Stimulated activated CD8-positive, alpha-beta memory T cell treated with anti-CD3 and anti-CD28 coated beads, Interleukin-12 subunit alpha, Interleukin-12 subunit beta, amount 100 ng/mL, for 4 hours (primary cell): Measurements from ENCODE around the gene ROMO1.
"Not testable (repeated sequence)": the region's sequence is repeated elsewhere in the genome, so short reads cannot be mapped to it uniquely, and the experiment has no call there.

ENCODE experiments used
- DNase-seq: peaks from one replicate; pipeline ENCODE4 v3.0.0-alpha.2; 2020; ENCODE audit warnings: low read depth

Gene ROMO1

DNA sequence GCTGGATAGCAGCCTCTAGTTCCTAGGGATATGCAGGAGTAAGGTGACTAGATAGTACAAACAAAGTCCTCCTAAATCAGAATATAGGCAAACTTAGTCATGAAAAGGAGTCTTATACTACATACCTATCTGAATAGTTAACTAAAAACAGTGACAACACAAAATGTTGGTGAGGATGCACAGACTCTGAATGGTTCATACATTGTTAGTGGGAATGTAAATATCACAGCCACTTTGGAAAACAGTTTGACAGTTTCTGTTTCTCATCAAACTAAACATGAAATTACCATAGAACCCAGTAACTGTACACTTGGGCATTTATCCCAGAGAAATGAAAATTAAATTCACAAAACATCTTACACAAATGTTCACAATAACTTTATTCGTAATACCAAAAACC, 17.2 kb upstream of the ROMO1 start:
- DNase-seq: no peak

GRCh38 chr20:35685368-35685767, 13.8 kb upstream of the ROMO1 start:
- not testable (repeated sequence) for DNase-seq

GRCh38 chr20:35686872-35687271, 12.3 kb upstream of the ROMO1 start:
- DNase-seq: not testable (repeated sequence)

GRCh38 chr20:35690265-35690664, 8.9 kb upstream of the ROMO1 start:
- DNase-seq: no peak

DNA sequence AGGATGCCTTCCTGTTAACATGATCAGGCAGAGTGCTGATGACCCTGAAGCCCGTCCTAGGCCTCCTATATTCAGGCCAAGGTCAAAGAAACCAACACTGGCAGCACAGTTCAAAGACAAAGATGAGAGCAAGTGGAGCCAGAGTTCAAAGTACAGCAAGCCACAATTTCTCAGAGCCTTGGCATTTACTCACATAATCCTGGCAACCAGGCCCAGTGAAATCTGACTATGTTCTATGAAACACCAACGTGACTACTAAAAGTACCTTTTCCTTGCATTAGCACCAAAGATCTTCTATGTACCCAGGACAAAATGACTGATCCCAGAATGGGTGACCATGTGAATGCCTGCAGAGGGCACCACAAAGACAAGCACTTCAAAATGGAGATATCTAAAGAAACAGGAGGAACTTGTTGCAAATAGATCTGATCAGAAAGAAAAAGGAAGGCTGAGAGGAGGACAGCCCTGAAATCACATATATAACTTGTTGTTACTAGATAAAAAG, 3.9 kb upstream of the ROMO1 start:
- DNase-seq: no peak

- DNase-seq: no peak
Observed at GRCh38 chr20:35695978-35696377, 3.2 kb upstream of the ROMO1 start.

- DNase-seq: no peak
Observed at GRCh38 chr20:35697696-35698297, 1.4 kb upstream of the ROMO1 start.

DNA sequence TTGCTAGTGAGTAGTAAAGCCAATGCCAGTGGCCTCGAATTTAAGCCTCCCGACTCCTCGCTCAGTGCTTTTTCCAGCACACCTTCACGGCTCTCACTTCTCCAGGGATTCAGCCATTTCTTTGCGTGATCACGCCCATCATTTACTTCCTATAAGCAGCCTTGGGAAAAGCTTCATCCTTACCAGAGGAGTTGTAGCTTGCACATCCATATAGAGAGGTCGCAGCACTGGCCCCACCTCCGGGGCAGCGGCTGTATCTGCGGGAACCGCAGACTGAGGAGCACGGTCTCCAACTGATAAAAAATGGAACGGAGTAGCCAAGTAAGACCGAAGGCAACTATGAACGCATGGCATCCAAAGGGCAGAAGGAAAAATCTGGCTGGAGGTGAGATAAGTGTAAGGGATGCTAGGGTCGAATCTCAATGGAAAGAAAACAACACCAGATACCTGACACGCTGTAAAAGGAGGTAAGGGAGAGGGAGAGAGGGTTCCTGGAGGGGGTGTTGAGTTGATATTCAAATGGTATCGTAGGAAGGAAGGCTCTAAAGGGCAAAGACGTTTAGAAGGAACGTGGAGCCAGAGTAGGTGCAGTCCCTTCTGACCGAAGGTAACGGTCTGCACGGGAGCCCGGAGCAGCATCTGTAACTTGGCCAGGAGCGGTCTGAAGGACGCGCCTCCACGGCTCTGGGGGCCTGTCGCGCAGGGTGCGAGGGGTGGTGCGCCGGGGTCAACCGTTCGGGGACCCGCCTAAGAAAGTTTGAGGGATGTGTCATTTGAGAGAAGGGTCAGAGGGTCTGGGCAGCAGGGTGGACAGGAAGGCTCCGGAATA, 693 bp upstream of the ROMO1 start:
- no peak for DNase-seq

DNA sequence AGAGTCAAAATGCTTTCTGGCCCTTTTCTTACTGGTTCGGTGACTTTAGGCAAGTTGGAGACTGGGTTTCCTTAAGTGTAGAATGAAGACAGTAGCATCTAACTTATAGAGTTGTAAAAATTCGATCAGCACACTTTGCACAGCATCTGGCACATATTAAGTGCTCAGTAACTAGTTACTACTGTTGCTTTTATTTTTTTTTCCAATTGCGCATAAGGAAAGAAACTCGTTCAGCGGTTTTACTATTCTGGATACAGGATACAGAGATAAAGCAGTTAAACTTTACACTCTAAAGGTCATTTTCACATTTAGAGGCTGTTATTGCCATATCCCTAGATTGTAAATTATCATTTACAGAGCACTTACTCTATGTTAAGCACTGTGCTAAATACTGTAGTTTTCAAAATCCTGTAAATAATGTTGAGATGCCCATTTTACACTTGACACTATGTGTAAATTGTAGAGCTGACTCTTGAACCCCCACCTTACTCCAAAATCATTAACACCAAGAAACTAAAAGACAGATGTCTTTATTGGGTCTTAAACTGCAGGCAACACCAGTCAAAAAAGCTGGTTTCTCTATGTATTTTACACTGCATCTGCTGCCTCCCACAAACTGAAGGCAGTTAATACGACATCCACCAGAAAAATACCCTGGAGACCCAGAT, 886 bp downstream of the ROMO1 start:
- DNase-seq: no peak

DNA sequence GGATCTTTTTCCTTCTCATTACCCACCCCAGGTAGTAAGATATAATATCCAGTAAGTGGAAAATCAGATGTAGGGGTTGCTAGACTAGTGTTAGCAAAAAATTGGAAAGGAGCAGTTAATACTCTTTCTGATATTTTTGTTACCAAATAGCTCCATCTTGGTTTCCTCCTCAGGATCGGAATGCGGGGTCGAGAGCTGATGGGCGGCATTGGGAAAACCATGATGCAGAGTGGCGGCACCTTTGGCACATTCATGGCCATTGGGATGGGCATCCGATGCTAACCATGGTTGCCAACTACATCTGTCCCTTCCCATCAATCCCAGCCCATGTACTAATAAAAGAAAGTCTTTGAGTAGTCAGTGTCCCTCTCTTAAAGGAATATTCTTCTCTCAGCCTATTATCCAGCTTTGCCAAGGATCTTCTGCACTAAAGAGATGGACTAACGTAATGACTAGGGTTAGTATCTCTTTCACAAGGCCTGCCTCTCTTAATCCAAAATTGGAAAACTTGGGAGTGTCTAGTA, 1.5 kb downstream of the ROMO1 start:
- no peak for DNase-seq

- DNase-seq: no peak
Observed at GRCh38 chr20:35702051-35702823, 3.0 kb downstream of the ROMO1 start.

GRCh38 chr20:35702824-35703695, 3.9 kb downstream of the ROMO1 start:
- DNase-seq: no peak

DNA sequence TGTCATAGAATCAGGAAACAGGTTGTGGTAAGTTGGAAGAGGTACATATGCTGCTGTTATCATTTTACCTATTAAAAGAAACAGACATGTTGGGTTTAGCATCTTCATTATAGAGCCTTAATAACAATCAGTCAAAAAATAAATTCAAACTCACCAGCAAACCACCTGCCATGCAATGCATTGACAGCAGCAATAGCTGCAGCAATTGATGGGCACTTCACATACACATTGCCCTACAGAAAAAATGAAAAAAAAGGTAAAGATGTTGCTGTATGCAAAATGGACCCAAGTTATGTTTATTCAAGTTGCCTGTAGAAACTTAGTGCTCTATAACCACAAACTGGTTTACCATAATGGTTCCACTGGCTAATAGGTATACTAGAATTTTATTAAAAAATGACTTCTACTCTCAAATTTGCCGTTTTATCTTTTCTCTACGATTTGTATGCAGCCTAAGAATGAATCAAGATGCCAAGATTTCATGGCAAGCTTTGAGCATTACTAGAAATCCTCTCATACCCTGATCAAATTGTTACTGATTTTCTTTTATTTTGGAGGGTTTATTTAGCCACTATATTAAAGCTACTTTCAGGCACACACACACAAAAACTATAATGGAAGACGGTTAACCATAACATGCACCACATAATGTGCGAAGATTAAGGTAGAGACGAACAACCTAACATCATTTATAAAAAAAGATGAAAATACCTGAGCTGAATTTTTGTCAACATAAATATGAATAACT, 5.5 kb downstream of the ROMO1 start:
- DNase-seq: no peak

GRCh38 chr20:35705894-35706293, 6.7 kb downstream of the ROMO1 start:
- not testable (repeated sequence) for DNase-seq

GRCh38 chr20:35706591-35707529, 7.7 kb downstream of the ROMO1 start:
- not testable (repeated sequence) for DNase-seq

GRCh38 chr20:35708502-35708901, 9.3 kb downstream of the ROMO1 start:
- DNase-seq: no peak

- no peak for DNase-seq
Observed at GRCh38 chr20:35709259-35709658, 10.1 kb downstream of the ROMO1 start.

- no peak for DNase-seq
Observed at GRCh38 chr20:35710039-35710438, 10.8 kb downstream of the ROMO1 start.
